Heart right ventricle (tissue), 16 donors: ENCODE measurements around the gene FANCM. TPM values are rescaled to one million over a fixed set of nuclear protein-coding genes. Genes with fewer than 3 reads are reported as not detected.

Experiments
- ATAC-seq, 8 donors: fragments of 200-7000 bp; cut with Tn5 transposase; one replicate each; pipeline ENCODE4 v1.9.1; 2020; ENCODE audit warnings: mild to moderate bottlenecking in 8 of 8, moderate library complexity in 8 of 8, moderate number of reproducible peaks in 1 of 8
- DNase-seq, 2 donors: peaks; one replicate each; pipeline ENCODE4 v3.0.0-alpha.2; 2020
- H3K27ac ChIP-seq, 10 donors: fragments of 200-600 bp; sonication (generic) in 2 of 10; one replicate each; pipeline versions ENCODE4 v1.5.0 to v1.8.0; 2020 to 2022; ENCODE audit warnings: mild to moderate bottlenecking in 3 of 10
- H3K27me3 ChIP-seq, 7 donors: fragments of 200-600 bp; one replicate each; pipeline ENCODE4 v1.8.0; 2021 to 2022; ENCODE audit warnings: mild to moderate bottlenecking in 2 of 7
- H3K36me3 ChIP-seq, 9 donors: fragments of 200-600 bp; sonication (generic) in 1 of 9; one replicate each; pipeline versions ENCODE4 v1.5.0 to v1.8.0; 2020 to 2022; ENCODE audit warnings: mild to moderate bottlenecking in 2 of 9
- H3K4me1 ChIP-seq, 9 donors: fragments of 200-600 bp; sonication (generic) in 1 of 9; one replicate each; pipeline versions ENCODE4 v1.5.0 to v1.8.0; 2020 to 2022; ENCODE audit warnings: mild to moderate bottlenecking in 4 of 9
- H3K4me3 ChIP-seq, 10 donors: fragments of 200-600 bp; sonication (generic) in 2 of 10; one replicate each; pipeline versions ENCODE4 v1.5.0 to v1.8.0; 2020 to 2022; ENCODE audit warnings: mild to moderate bottlenecking in 7 of 10, moderate library complexity in 2 of 10
- H3K9me3 ChIP-seq, 11 donors: fragments of 200-600 bp in 10 of 11; sonication (generic) in 2 of 11; one replicate each; pipeline versions ENCODE4 v1.5.0 to v1.8.0; 2013 to 2022; ENCODE audit warnings: mild to moderate bottlenecking in 2 of 11, control low read depth in 1 of 11, moderate library complexity in 1 of 11
- WGBS, 2 donors: extraction: QIAGEN DNeasy Blood & Tissue Kit; methylation state at CpG; one replicate each; pipeline ENCODE4 v1.1.7; 2013; ENCODE audit warnings: inconsistent platforms in 1 of 2; 5-methylcytosine and 5-hydroxymethylcytosine counted together
- intact Hi-C, 10 donors: fragments of 100-400 bp; cut with DNase I; formaldehyde crosslinking; loops; one replicate each; pipeline versions ENCODE4 v1.11.1 to v1.14.2; 2022
- polyA plus RNA-seq, 2 donors: library from polyadenylated mRNA; stranded (reverse); fragments of 200-250 nt; gene quantifications; one replicate each; pipeline ENCODE4 v1.2.3, GENCODE V29; 2013
- total RNA-seq, 10 donors: library from RNA; stranded (reverse); fragmentation: NEBNext Ultra II Directional in 3 of 10; extraction: Animal tissue kit (Norgen Biotek cat#: 25700) in 3 of 10; gene quantifications; one replicate each; pipeline versions ENCODE4 v1.2.1 to v1.2.4, GENCODE V29; 2021 to 2023
- TF ChIP-seq, protein P1 (sequence below), 9 donors: fragments of 200-600 bp; sonication (generic) in 2 of 9; IDR thresholded peaks; one replicate each; pipeline versions ENCODE4 v1.5.0 to v1.8.0; 2021 to 2022; ENCODE audit warnings: antibody characterized with exemption in 9 of 9, mild to moderate bottlenecking in 5 of 9, moderate library complexity in 1 of 9
- donor health status: Arrhythmogenic right ventricular cardiomyopathy.
- donor health status: ischemic (EF 13 %, LVEDD 7.1; RV severe dilation, severe dysfunction).
- donor health status: healthy with polysubstance abuse.
- donor health status: DM: no; HTN: yes; CAD: no.
- donor health status: DM: no; HTN: no; CAD: no.
- donor health status: ischemic (EF 25% LVEDD 6.9; RV normal size, moderate dysfunction).
- donor health status: ischemic (EF 25% LVEDD 5.7; RV mildly dilated, moderate dysfunction).
- donor health status: healthy.
- donor health status: DM: yes; HTN: yes; CAD: no.
- donor health status: Ischemic cardiomyopathy.
- donor health status: ischemic (EF 35%, LVEDD 5.7; RV mildly dilated, moderate dysfunction).
- donor health status: nonischemic (EF 11% LVEDD 7.7; RV severe dilation, severe dysfunction).
- donor health status: DM: yes; HTN: yes; CAD: no.
- donor health status: PGD.
- donor health status: ischemic (EF 29% LVEDD 5.4; RV normal size, mild dysfunction).
- donor health status: nonischemic (EF 23%, LVEDD 6.1; RV moderate dilation, normal function).

Gene FANCM
- total and polyA plus RNA-seq, 12 donors = 0.96 to 6.2 (median 3.7) TPM

GRCh38 chr14:45095143-45095542, 40.6 kb upstream of the FANCM start:
- ATAC-seq (no peak), DNase-seq (no peak)
- intact Hi-C loops = loop anchor here in 1 of 10 donors (5.0 kb wide), 1 partner anchor 37 kb away; the partner anchor contains the start of gene FKBP3
- Histone ChIP-seq H3K27me3 (no peaks in the 10 kb centered on the region), H3K4me1 (peaks cover 0 to 21% (median 15%) of the 10 kb centered on the region in 9 donors), H3K27ac (no peak overlapping the region), H3K4me3 (no peak overlapping the region), H3K36me3 (peaks cover 0 to 66% (median 29%) of the 10 kb centered on the region in 9 donors), H3K9me3 (no peaks in the 10 kb centered on the region)
- WGBS, 2 donors = 84 to 86% methylated on average over 4 of the region's 4 CpGs
- TF ChIP-seq, protein P1, sequence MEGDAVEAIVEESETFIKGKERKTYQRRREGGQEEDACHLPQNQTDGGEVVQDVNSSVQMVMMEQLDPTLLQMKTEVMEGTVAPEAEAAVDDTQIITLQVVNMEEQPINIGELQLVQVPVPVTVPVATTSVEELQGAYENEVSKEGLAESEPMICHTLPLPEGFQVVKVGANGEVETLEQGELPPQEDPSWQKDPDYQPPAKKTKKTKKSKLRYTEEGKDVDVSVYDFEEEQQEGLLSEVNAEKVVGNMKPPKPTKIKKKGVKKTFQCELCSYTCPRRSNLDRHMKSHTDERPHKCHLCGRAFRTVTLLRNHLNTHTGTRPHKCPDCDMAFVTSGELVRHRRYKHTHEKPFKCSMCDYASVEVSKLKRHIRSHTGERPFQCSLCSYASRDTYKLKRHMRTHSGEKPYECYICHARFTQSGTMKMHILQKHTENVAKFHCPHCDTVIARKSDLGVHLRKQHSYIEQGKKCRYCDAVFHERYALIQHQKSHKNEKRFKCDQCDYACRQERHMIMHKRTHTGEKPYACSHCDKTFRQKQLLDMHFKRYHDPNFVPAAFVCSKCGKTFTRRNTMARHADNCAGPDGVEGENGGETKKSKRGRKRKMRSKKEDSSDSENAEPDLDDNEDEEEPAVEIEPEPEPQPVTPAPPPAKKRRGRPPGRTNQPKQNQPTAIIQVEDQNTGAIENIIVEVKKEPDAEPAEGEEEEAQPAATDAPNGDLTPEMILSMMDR (IDR thresholded peaks at IDR 0.05) = no peak

DNA sequence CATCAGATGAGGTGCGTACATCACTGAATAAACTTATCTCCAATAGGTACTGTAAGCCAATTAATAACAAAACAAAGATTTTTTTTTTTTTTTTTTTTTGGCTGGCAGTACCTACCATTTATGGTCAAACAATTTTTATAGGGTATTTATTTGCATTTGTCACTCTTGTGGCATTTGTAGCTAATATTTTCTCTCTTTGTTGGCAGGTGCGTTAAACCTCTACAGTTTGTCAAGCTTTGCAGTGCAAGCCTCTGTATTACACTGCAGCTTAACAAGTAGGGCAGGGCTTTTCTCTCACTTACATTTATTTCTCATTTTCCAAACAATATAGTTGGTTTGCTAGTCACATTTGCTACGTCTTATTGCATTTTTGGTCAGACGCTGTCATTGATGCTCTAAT, 39.5 kb upstream of the FANCM start:
- H3K27me3 ChIP-seq = no peaks in the 10 kb centered on the region
- intact Hi-C loops = loop anchor here in 1 of 10 donors (5.0 kb wide), 1 partner anchor 36 kb away; the partner anchor contains the start of gene FKBP3
- ATAC-seq (no peak), DNase-seq (no peak)
- peaks cover 0 to 10% (median 8%) of the 10 kb centered on the region in 9 donors for H3K4me1 ChIP-seq
- TF ChIP-seq, protein P1 (IDR thresholded peaks at IDR 0.05) = no peak
- no peaks in the 10 kb centered on the region for H3K9me3 ChIP-seq
- no peak overlapping the region for H3K27ac ChIP-seq
- WGBS, 2 donors = 96 to 98% methylated on average over 4 of the region's 4 CpGs
- peaks cover 0 to 76% (median 35%) of the 10 kb centered on the region in 9 donors for H3K36me3 ChIP-seq
- H3K4me3 ChIP-seq = no peak overlapping the region

- Histone ChIP-seq H3K36me3 (peaks cover 0 to 100% (median 56%) of the 10 kb centered on the region in 9 donors), H3K9me3 (no peaks in the 10 kb centered on the region), H3K4me1 (no peaks in the 10 kb centered on the region), H3K27me3 (no peaks in the 10 kb centered on the region), H3K4me3 (no peak overlapping the region), H3K27ac (no peak overlapping the region)
- ATAC-seq = no peak
- intact Hi-C loops = no loop called here
- TF ChIP-seq, protein P1 (IDR thresholded peaks at IDR 0.05) = no peak
- DNase-seq = no peak
Observed at GRCh38 chr14:45103806-45104205, 31.9 kb upstream of the FANCM start.

- Histone ChIP-seq H3K4me3 (no peak overlapping the region), H3K36me3 (peaks cover 0 to 100% (median 62%) of the 10 kb centered on the region in 9 donors), H3K27ac (no peak overlapping the region), H3K9me3 (no peaks in the 10 kb centered on the region), H3K27me3 (no peaks in the 10 kb centered on the region), H3K4me1 (no peaks in the 10 kb centered on the region)
- DNase-seq = no peak
- intact Hi-C loops = no loop called here
- 53 to 94% methylated on average over 1 of the region's 1 CpG for WGBS, 2 donors
- no peak for ATAC-seq
- TF ChIP-seq, protein P1 (IDR thresholded peaks at IDR 0.05) = no peak
Observed at GRCh38 chr14:45104561-45104960, 31.2 kb upstream of the FANCM start.
